HCT116 (cell line): Measurements from ENCODE around the gene PDGFD. TPM values are rescaled to one million over a fixed set of nuclear protein-coding genes. Genes with fewer than 3 reads are reported as not detected.

Experiments used
- ATAC-seq: fragments of 200-7000 bp; cut with Tn5 transposase; 2 replicates; pipeline ENCODE4 v1.9.1; 2020; ENCODE audit warnings: mild to moderate bottlenecking, moderate library complexity
- BruUV-seq: library from RNA; stranded (reverse); fragments of 400-500 nt; replicated peaks from 2 replicates; lab custom pipeline; 2021; lab: Mats Ljungman, UMichigan
- CTCF ChIA-PET: fragments of 300-600 bp; sonication (Branson Sonifier 250); formaldehyde crosslinking; loops from one replicate; lab custom pipeline; 2021; ENCODE audit warnings: antibody characterized with exemption; lab: Charles Lee
- POLR2A ChIA-PET: fragments of 300-600, 350-600 bp; sonication (Branson Sonifier 250); formaldehyde crosslinking; loops from one replicate; lab custom pipeline; 2021; ENCODE audit warnings: antibody characterized with exemption; lab: Charles Lee
- RAD21 ChIA-PET, 2 experiments: fragments of 300-600 bp; sonication (Branson Sonifier 250); formaldehyde crosslinking; loops; one replicate each; lab custom pipeline; 2023; ENCODE audit warnings: low total read pairs in 2 of 2; ENCODE audit not compliant: uncharacterized antibody in 2 of 2, unreplicated experiment in 2 of 2, low non-redundant PET in 1 of 2; lab: Charles Lee
- DNase-seq: peaks from one replicate; pipeline ENCODE4 v3.0.0-alpha.2; 2010; ENCODE audit warnings: low read depth, low spot score
- H2AFZ ChIP-seq: fragments of 200-600 bp; shearing (Covaris generic), sonication (generic); 2 replicates; pipeline ENCODE4 v1.6.1; 2017; ENCODE audit warnings: low read depth, mixed run types, mixed read lengths, antibody characterized with exemption, low read length; ENCODE audit not compliant: poor library complexity, severe bottlenecking
- H3K27ac ChIP-seq: 2 replicates; pipeline ENCODE4 v1.5.1; 2012; ENCODE audit warnings: low read depth, low read length
- H3K27me3 ChIP-seq: fragments of 200-600 bp; sonication (generic); 2 replicates; pipeline ENCODE4 v1.6.1; 2016; ENCODE audit warnings: mixed run types, low read length, mixed read lengths; ENCODE audit not compliant: insufficient read depth
- H3K36me3 ChIP-seq, 2 experiments: fragments of 200-500 bp in 1 of 2; fragments of 200-600 bp in 1 of 2; sonication (Bioruptor generic) in 1 of 2; sonication (generic) in 1 of 2; 2 replicates each; pipeline versions ENCODE4 v1.5.1 to v1.6.1; 2014 to 2016; ENCODE audit warnings: low read length in 2 of 2, inconsistent platforms in 1 of 2, mixed read lengths in 1 of 2, mixed run types in 1 of 2; ENCODE audit not compliant: insufficient read depth in 2 of 2, control insufficient read depth in 1 of 2
- H3K4me1 ChIP-seq, 2 experiments: fragments of 200-600 bp in 1 of 2; sonication (generic) in 1 of 2; 2 replicates each; pipeline versions ENCODE4 v1.5.1 to v1.6.1; 2012 to 2017; ENCODE audit warnings: low read length in 2 of 2, inconsistent platforms in 1 of 2, mild to moderate bottlenecking in 1 of 2, mixed read lengths in 1 of 2, mixed run types in 1 of 2, moderate library complexity in 1 of 2; ENCODE audit not compliant: insufficient read depth in 2 of 2, control insufficient read depth in 1 of 2
- H3K4me2 ChIP-seq: fragments of 200-600 bp; sonication (generic); 2 replicates; pipeline ENCODE4 v1.6.1; 2017; ENCODE audit warnings: mixed run types, low read length, mixed read lengths
- H3K4me3 ChIP-seq, 2 experiments: fragments of 200-600 bp in 1 of 2; sonication (generic) in 1 of 2; replicated peaks in 1 of 2; 2 replicates each; pipeline ENCODE4 v1.5.1; 2011 to 2016; ENCODE audit warnings: low read length in 2 of 2, control low read depth in 1 of 2, low read depth in 1 of 2, mild to moderate bottlenecking in 1 of 2, mixed read lengths in 1 of 2, mixed run types in 1 of 2
- H3K79me2 ChIP-seq: fragments of 200-600 bp; sonication (generic); 2 replicates; pipeline ENCODE4 v1.6.1; 2017; ENCODE audit warnings: mild to moderate bottlenecking, mixed run types, low read length, moderate library complexity, mixed read lengths; ENCODE audit not compliant: insufficient read depth
- H3K9ac ChIP-seq: fragments of 200-600 bp; sonication (generic); 2 replicates; pipeline ENCODE4 v1.6.1; 2016; ENCODE audit warnings: low read length, mixed read lengths
- H3K9me2 ChIP-seq: fragments of 200-600 bp; sonication (generic), shearing (Covaris generic); 2 replicates; pipeline ENCODE4 v1.6.1; 2017; ENCODE audit warnings: mixed run types, mild to moderate bottlenecking, moderate library complexity; ENCODE audit not compliant: insufficient read depth
- H3K9me3 ChIP-seq, 2 experiments: fragments of 200-500 bp in 1 of 2; fragments of 200-600 bp in 1 of 2; sonication (Bioruptor generic) in 1 of 2; sonication (generic) in 1 of 2; 2 replicates each; pipeline ENCODE4 v1.6.1; 2014 to 2017; ENCODE audit warnings: low read length in 2 of 2, mixed read lengths in 2 of 2, inconsistent platforms in 1 of 2, low read depth in 1 of 2, mild to moderate bottlenecking in 1 of 2, mixed run types in 1 of 2, moderate library complexity in 1 of 2; ENCODE audit not compliant: control insufficient read depth in 1 of 2, insufficient read depth in 1 of 2
- H4K20me1 ChIP-seq: fragments of 200-600 bp; sonication (generic), shearing (Covaris generic); 2 replicates; pipeline ENCODE4 v1.6.1; 2017; ENCODE audit warnings: mixed run types, mild to moderate bottlenecking, moderate library complexity; ENCODE audit not compliant: insufficient read depth
- CBX3 ChIP-seq: IDR thresholded peaks from 2 replicates; pipeline ENCODE4 v1.6.1; 2012; ENCODE audit warnings: low read depth
- EGR1 ChIP-seq: IDR thresholded peaks from 2 replicates; pipeline ENCODE4 v1.6.1; 2012; ENCODE audit warnings: low read depth
- ELF1 ChIP-seq: IDR thresholded peaks from 2 replicates; pipeline ENCODE4 v1.6.1; 2012; ENCODE audit warnings: low read depth, borderline replicate concordance
- EZH2 ChIP-seq: fragments of 200-600 bp; sonication (generic); IDR thresholded peaks from 2 replicates; pipeline ENCODE4 v1.6.1; 2017; ENCODE audit warnings: antibody characterized with exemption, mixed run types
- EZH2phosphoT487 ChIP-seq: fragments of 200-600 bp; IDR thresholded peaks from 2 replicates; pipeline ENCODE4 v1.6.1; 2018; ENCODE audit warnings: antibody characterized with exemption, borderline replicate concordance
- FOSL1 ChIP-seq: IDR thresholded peaks from 2 replicates; pipeline ENCODE4 v1.6.1; 2012; ENCODE audit warnings: low read depth
- JUND ChIP-seq: IDR thresholded peaks from 2 replicates; pipeline ENCODE4 v1.6.1; 2012
- POLR2A ChIP-seq: IDR thresholded peaks from 2 replicates; pipeline ENCODE4 v1.7.0; 2011; ENCODE audit warnings: borderline replicate concordance; ENCODE audit not compliant: insufficient read depth, insufficient read length; ENCODE audit errors: extremely low read depth
- POLR2AphosphoS5 ChIP-seq: IDR thresholded peaks from 2 replicates; pipeline ENCODE4 v1.6.1; 2011; ENCODE audit warnings: mild to moderate bottlenecking, low read depth, low read length, moderate library complexity
- RAD21 ChIP-seq: IDR thresholded peaks from 2 replicates; pipeline ENCODE4 v1.6.1; 2012; ENCODE audit warnings: low read depth, mild to moderate bottlenecking
- SIN3A ChIP-seq: IDR thresholded peaks from 2 replicates; pipeline ENCODE4 v1.6.1; 2012; ENCODE audit warnings: low read depth
- SP1 ChIP-seq: IDR thresholded peaks from 2 replicates; pipeline ENCODE4 v1.6.1; 2012; ENCODE audit warnings: low read depth
- SRF ChIP-seq: IDR thresholded peaks from 2 replicates; pipeline ENCODE4 v1.6.1; 2012; ENCODE audit warnings: low read depth
- YY1 ChIP-seq: IDR thresholded peaks from 2 replicates; pipeline ENCODE4 v1.6.1; 2011; ENCODE audit warnings: low read length, low read depth, moderate library complexity, mild to moderate bottlenecking; ENCODE audit not compliant: insufficient replicate concordance; ENCODE audit errors: extremely low read depth
- ZFX ChIP-seq: fragments of 450-650 bp; IDR thresholded peaks from 2 replicates; pipeline ENCODE4 v1.6.1; 2017
- ZNF274 ChIP-seq: fragments of 200-500 bp; sonication (Bioruptor generic); IDR thresholded peaks from 2 replicates; pipeline ENCODE4 v1.6.1; 2014; ENCODE audit warnings: mild to moderate bottlenecking, low read depth, low read length, inconsistent platforms
- intact Hi-C: fragments of 100-400 bp; cut with micrococcal nuclease; formaldehyde crosslinking; loops from 2 replicates; pipeline ENCODE4 v1.10.0; 2022
- total RNA-seq: library from RNA; stranded (reverse); gene quantifications from one replicate; pipeline ENCODE4 v1.2.1, GENCODE V29; 2021; ENCODE audit not compliant: unreplicated experiment
- TF ChIP-seq, protein P1 (sequence below), 3 experiments: fragments of 200-600 bp in 1 of 3; sonication (generic) in 1 of 3; IDR thresholded peaks in 2 of 3; conservative IDR thresholded peaks in 1 of 3; 2 replicates each; pipeline ENCODE4 v1.5.1; 2012 to 2017; ENCODE audit warnings: low read depth in 2 of 3, low read length in 2 of 3, antibody characterized with exemption in 1 of 3, borderline replicate concordance in 1 of 3, control low read depth in 1 of 3, mild to moderate bottlenecking in 1 of 3, mixed read lengths in 1 of 3, mixed run types in 1 of 3, moderate library complexity in 1 of 3; ENCODE audit not compliant: insufficient read depth in 1 of 3
- TF ChIP-seq, protein P2 (sequence below): IDR thresholded peaks from 2 replicates; pipeline ENCODE4 v1.6.1; 2012
- TF ChIP-seq, protein P3 (sequence below): IDR thresholded peaks from 2 replicates; pipeline ENCODE4 v1.6.1; 2012
- TF ChIP-seq, protein P4 (sequence below): IDR thresholded peaks from 2 replicates; pipeline ENCODE4 v1.6.1; 2011; ENCODE audit warnings: mild to moderate bottlenecking, low read length, moderate library complexity; ENCODE audit not compliant: insufficient replicate concordance; ENCODE audit errors: extremely low read depth

Gene PDGFD
- total RNA-seq, 1 experiment from 2014 or later: 0.34 TPM

DNA sequence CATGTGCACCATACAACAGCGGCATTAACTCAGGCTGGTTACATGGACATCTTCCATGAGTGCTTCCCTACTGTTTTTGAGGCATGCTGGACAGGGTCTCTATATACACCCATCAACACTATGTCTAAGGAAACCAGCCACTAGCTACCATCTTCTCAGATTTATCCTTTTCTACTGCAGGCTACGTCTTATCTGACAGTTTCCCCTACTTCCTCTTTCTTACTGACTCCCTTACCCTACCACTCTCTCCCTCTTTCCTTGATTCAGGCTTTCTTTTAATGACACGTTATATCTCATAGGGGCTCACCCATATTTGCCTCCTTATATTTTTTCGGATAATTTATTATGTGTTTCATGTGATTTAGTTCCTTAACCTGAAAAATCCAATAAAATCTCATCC is 85.7 kb downstream of the PDGFD start:
- ChIA-PET CTCF (no interaction called here), POLR2A (no interaction called here)

More for the DNA sequence above, 85.7 kb downstream of the PDGFD start:
- no peak for TF ChIP-seq FOSL1
- TF ChIP-seq POLR2AphosphoS5: no peak
- TF ChIP-seq, protein P1, sequence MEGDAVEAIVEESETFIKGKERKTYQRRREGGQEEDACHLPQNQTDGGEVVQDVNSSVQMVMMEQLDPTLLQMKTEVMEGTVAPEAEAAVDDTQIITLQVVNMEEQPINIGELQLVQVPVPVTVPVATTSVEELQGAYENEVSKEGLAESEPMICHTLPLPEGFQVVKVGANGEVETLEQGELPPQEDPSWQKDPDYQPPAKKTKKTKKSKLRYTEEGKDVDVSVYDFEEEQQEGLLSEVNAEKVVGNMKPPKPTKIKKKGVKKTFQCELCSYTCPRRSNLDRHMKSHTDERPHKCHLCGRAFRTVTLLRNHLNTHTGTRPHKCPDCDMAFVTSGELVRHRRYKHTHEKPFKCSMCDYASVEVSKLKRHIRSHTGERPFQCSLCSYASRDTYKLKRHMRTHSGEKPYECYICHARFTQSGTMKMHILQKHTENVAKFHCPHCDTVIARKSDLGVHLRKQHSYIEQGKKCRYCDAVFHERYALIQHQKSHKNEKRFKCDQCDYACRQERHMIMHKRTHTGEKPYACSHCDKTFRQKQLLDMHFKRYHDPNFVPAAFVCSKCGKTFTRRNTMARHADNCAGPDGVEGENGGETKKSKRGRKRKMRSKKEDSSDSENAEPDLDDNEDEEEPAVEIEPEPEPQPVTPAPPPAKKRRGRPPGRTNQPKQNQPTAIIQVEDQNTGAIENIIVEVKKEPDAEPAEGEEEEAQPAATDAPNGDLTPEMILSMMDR (IDR thresholded peaks at IDR 0.05 in 2 of 3, conservative IDR thresholded peaks at IDR 0.05 in 1 of 3; ENCODE audit: borderline replicate concordance in 1 of 3, insufficient read depth in 1 of 3, low read depth in 2 of 3, low read length in 2 of 3): no peak
- TF ChIP-seq EGR1: no peak
- TF ChIP-seq EZH2phosphoT487: no peak
- TF ChIP-seq, protein P2, sequence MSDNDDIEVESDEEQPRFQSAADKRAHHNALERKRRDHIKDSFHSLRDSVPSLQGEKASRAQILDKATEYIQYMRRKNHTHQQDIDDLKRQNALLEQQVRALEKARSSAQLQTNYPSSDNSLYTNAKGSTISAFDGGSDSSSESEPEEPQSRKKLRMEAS: no peak
- TF ChIP-seq, protein P3, sequence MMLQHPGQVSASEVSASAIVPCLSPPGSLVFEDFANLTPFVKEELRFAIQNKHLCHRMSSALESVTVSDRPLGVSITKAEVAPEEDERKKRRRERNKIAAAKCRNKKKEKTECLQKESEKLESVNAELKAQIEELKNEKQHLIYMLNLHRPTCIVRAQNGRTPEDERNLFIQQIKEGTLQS: no peak
- TF ChIP-seq ZNF274: no peak
- TF ChIP-seq ZFX: no peak
- no peak for TF ChIP-seq CBX3
- TF ChIP-seq EZH2: no peak
- TF ChIP-seq, protein P4, sequence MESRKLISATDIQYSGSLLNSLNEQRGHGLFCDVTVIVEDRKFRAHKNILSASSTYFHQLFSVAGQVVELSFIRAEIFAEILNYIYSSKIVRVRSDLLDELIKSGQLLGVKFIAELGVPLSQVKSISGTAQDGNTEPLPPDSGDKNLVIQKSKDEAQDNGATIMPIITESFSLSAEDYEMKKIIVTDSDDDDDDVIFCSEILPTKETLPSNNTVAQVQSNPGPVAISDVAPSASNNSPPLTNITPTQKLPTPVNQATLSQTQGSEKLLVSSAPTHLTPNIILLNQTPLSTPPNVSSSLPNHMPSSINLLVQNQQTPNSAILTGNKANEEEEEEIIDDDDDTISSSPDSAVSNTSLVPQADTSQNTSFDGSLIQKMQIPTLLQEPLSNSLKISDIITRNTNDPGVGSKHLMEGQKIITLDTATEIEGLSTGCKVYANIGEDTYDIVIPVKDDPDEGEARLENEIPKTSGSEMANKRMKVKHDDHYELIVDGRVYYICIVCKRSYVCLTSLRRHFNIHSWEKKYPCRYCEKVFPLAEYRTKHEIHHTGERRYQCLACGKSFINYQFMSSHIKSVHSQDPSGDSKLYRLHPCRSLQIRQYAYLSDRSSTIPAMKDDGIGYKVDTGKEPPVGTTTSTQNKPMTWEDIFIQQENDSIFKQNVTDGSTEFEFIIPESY: no peak
- TF ChIP-seq YY1: no peak
- no peak for TF ChIP-seq SIN3A
- TF ChIP-seq SP1: no peak
- no peak for TF ChIP-seq POLR2A
- no peak for TF ChIP-seq SRF
- TF ChIP-seq JUND: no peak
- no peak for TF ChIP-seq RAD21
- TF ChIP-seq ELF1: no peak
- no peak overlapping the region for H3K27ac ChIP-seq
- no peaks in the 10 kb centered on the region for H4K20me1 ChIP-seq
- no peaks in the 10 kb centered on the region for H3K79me2 ChIP-seq
- H3K4me1 ChIP-seq: no peaks in the 10 kb centered on the region
- intact Hi-C loops: no loop called here
- H3K9me3 ChIP-seq: no peaks in the 10 kb centered on the region
- H3K4me2 ChIP-seq: no peak overlapping the region
- RAD21 ChIA-PET: no interaction called here
- H3K9me2 ChIP-seq: no peaks in the 10 kb centered on the region
- no peaks in the 10 kb centered on the region for H3K36me3 ChIP-seq
- no peaks in the 10 kb centered on the region for H3K27me3 ChIP-seq
- no TSS peak for BruUV-seq
- no peak for DNase-seq
- ATAC-seq: no peak
- no peak overlapping the region for H2AFZ ChIP-seq
- H3K4me3 ChIP-seq: no peak overlapping the region
- H3K9ac ChIP-seq: no peak overlapping the region
